OCI-LY1 (cell line): ENCODE results near the gene ANKLE2.
"Not testable (repeated sequence)": the region's sequence is repeated elsewhere in the genome, so short reads cannot be mapped to it uniquely, and the experiment has no call there.

Source experiments
- H2AFZ ChIP-seq: fragments of 200-600 bp; sonication (generic), shearing (Covaris generic); 2 replicates; pipeline ENCODE4 v1.6.0; 2014; ENCODE audit warnings: antibody characterized with exemption, mild to moderate bottlenecking, low read length
- H3F3A ChIP-seq: fragments of 200-600 bp; sonication (generic), shearing (Covaris generic); 2 replicates; pipeline ENCODE4 v1.6.0; 2014; ENCODE audit warnings: mild to moderate bottlenecking, antibody characterized with exemption, low read length, moderate library complexity; ENCODE audit not compliant: insufficient read depth
- H3K27ac ChIP-seq: fragments of 200-600 bp; sonication (generic); 2 replicates; pipeline ENCODE4 v1.5.1; 2014; ENCODE audit warnings: low read length, mixed run types, mild to moderate bottlenecking, low read depth; ENCODE audit not compliant: poor library complexity, severe bottlenecking
- H3K27me3 ChIP-seq: fragments of 200-600 bp; sonication (generic); 2 replicates; pipeline ENCODE4 v1.6.0; 2014; ENCODE audit warnings: antibody characterized with exemption, mild to moderate bottlenecking, low read length, moderate library complexity; ENCODE audit not compliant: insufficient read depth
- H3K36me3 ChIP-seq: fragments of 200-600 bp; sonication (generic); 2 replicates; pipeline ENCODE4 v1.6.1; 2014; ENCODE audit warnings: mild to moderate bottlenecking, antibody characterized with exemption, low read length, moderate library complexity, mixed read lengths; ENCODE audit not compliant: insufficient read depth
- H3K4me1 ChIP-seq: fragments of 200-600 bp; sonication (generic); 2 replicates; pipeline ENCODE4 v1.5.1; 2014; ENCODE audit warnings: mild to moderate bottlenecking, low read length, moderate library complexity; ENCODE audit not compliant: insufficient read depth, severe bottlenecking
- H3K4me2 ChIP-seq: fragments of 200-600 bp; sonication (generic), shearing (Covaris generic); 2 replicates; pipeline ENCODE4 v1.6.1; 2014; ENCODE audit warnings: low read length
- H3K4me3 ChIP-seq: fragments of 200-600 bp; sonication (generic); 2 replicates; pipeline ENCODE4 v1.5.1; 2014; ENCODE audit warnings: low read length, low read depth, mild to moderate bottlenecking, mixed read lengths; ENCODE audit not compliant: poor library complexity, severe bottlenecking
- H3K79me2 ChIP-seq: fragments of 200-600 bp; shearing (Covaris generic); 2 replicates; pipeline ENCODE4 v1.6.1; 2016; ENCODE audit warnings: mixed run types, low read length, mixed read lengths; ENCODE audit not compliant: insufficient read depth
- H3K9ac ChIP-seq: fragments of 200-600 bp; sonication (generic), shearing (Covaris generic); 2 replicates; pipeline ENCODE4 v1.6.1; 2014; ENCODE audit warnings: mild to moderate bottlenecking, low read length, mixed read lengths
- H3K9me2 ChIP-seq: fragments of 200-600 bp; sonication (generic), shearing (Covaris generic); 2 replicates; pipeline ENCODE4 v1.6.1; 2014; ENCODE audit warnings: low read depth, mild to moderate bottlenecking, low read length, mixed read lengths
- H3K9me3 ChIP-seq: fragments of 200-600 bp; shearing (Covaris generic); 2 replicates; pipeline ENCODE4 v1.6.1; 2014; ENCODE audit warnings: low read length, mixed read lengths
- H4K20me1 ChIP-seq: fragments of 200-600 bp; sonication (generic), shearing (Covaris generic); 2 replicates; pipeline ENCODE4 v1.6.0; 2016; ENCODE audit warnings: mild to moderate bottlenecking, low read length; ENCODE audit not compliant: insufficient read depth
- EZH2 ChIP-seq: fragments of 200-600 bp; sonication (generic), shearing (Covaris generic); IDR thresholded peaks from 2 replicates; pipeline ENCODE4 v1.8.0; 2017; ENCODE audit warnings: borderline replicate concordance, mixed run types, mild to moderate bottlenecking, antibody characterized with exemption, low read length, moderate library complexity, mixed read lengths
- TF ChIP-seq, protein P1 (sequence below): fragments of 200-600 bp; sonication (generic), shearing (Covaris generic); IDR thresholded peaks from 2 replicates; pipeline ENCODE4 v1.5.1; 2017; ENCODE audit warnings: mild to moderate bottlenecking, antibody characterized with exemption, low read length, moderate library complexity, mixed read lengths

The ANKLE2 gene

DNA sequence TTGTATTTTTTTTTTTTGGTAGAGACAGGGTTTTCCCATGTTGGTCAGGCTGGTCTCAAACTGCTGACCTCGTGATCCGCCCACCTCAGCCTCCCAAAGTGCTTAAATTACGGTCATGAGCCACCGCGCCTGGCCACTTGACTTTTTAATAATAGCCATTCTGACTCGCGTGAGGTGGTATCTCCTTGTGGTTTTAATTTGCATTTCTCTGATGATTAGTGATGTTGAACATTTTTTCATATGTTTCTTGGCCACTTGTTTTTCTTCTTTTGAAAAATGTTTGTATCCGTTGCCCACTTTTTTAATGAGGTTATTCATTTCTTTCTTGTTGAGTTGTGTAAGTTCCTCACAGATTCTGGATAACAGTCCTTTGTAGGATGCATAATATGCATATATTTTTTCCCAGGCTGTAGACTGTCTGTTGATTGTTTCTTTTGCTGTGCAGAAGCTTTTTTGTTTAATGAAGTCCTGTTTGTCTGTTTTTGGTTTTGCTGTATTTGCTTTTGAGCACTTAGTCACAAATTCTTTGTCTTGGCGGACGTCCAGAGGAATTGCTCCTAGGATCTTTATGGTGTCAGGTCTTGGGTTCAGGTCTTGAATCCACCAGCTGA lies 61.3 kb downstream of the ANKLE2 start:
- Histone ChIP-seq H2AFZ (no peak overlapping the region), H3K9ac (no peak overlapping the region; the same call in 1 of the 2 replicates), H3K4me3 (no peak overlapping the region), H3K4me2 (peak overlapping the region; percentile 19; the same call in 1 of the 2 replicates), H3K9me2 (no peaks in the 10 kb centered on the region), H4K20me1 (no peaks in the 10 kb centered on the region), H3K79me2 (no peaks in the 10 kb centered on the region), H3K27ac (peak overlapping the region; percentile 78), H3K36me3 (peaks cover 86% of the 10 kb centered on the region), H3K4me1 (peaks cover 16% of the 10 kb centered on the region), H3K9me3 (no peaks in the 10 kb centered on the region), H3F3A (0 out of 2 replicates have a peak, but pooled peaks cover 3% of the 10 kb centered on the region), H3K27me3 (no peaks in the 10 kb centered on the region)
- no peak for TF ChIP-seq EZH2
- TF ChIP-seq, protein P1, sequence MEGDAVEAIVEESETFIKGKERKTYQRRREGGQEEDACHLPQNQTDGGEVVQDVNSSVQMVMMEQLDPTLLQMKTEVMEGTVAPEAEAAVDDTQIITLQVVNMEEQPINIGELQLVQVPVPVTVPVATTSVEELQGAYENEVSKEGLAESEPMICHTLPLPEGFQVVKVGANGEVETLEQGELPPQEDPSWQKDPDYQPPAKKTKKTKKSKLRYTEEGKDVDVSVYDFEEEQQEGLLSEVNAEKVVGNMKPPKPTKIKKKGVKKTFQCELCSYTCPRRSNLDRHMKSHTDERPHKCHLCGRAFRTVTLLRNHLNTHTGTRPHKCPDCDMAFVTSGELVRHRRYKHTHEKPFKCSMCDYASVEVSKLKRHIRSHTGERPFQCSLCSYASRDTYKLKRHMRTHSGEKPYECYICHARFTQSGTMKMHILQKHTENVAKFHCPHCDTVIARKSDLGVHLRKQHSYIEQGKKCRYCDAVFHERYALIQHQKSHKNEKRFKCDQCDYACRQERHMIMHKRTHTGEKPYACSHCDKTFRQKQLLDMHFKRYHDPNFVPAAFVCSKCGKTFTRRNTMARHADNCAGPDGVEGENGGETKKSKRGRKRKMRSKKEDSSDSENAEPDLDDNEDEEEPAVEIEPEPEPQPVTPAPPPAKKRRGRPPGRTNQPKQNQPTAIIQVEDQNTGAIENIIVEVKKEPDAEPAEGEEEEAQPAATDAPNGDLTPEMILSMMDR = no peak

DNA sequence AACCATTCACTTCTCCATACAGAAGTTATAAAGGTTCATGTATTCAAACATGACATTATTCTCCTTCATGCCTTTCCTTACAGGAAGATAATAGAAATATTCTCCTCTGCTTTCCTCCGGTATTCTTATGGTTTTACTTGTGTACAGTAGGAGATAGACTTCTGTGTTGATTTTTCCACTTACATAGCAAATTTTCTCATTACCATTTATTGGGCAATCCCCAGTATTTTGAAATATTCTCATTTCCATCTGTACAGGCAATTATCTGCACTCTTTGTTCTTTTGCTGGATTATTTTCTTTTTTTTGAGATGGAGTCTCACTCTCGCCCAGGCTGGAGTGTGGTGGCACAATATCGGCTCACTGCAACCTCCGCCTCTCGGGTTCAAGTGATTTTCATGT lies 63.3 kb downstream of the ANKLE2 start:
- Histone ChIP-seq H3K79me2 (no peaks in the 10 kb centered on the region), H3K9me3 (no peaks in the 10 kb centered on the region), H4K20me1 (no peaks in the 10 kb centered on the region), H3K4me1 (peaks cover 16% of the 10 kb centered on the region), H3K4me2 (no peak overlapping the region), H3K27me3 (no peaks in the 10 kb centered on the region), H2AFZ (no peak overlapping the region), H3K9ac (no peak overlapping the region), H3K27ac (no peak overlapping the region), H3F3A (0 out of 2 replicates have a peak, but pooled peaks cover 3% of the 10 kb centered on the region), H3K9me2 (no peaks in the 10 kb centered on the region), H3K4me3 (no peak overlapping the region), H3K36me3 (peaks cover 71% of the 10 kb centered on the region)
- no peak for TF ChIP-seq EZH2
- TF ChIP-seq, protein P1 = no peak

DNA sequence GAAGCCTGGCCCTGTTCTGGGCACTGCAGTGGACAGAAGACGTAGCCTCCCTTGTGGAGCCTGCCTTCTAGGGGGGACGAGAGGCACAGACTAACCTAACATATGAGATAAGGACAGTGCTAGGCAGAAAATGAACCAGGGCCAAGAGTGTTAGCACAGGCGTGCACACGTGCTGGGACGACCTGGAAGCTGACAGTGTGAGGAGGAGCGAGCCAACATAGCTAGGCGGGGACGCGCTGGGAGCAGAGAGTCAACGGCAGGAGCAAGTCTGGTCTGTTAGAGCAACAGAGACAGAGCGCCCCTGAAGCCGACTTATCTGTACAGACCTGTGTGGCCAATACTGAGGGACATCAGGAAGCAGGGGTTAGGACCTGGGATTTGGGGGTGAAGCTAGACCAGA lies 66.2 kb downstream of the ANKLE2 start:
- H3K4me2 ChIP-seq = no peak overlapping the region
- TF ChIP-seq, protein P1 = no peak
- TF ChIP-seq EZH2 = no peak
- peaks cover 14% of the 10 kb centered on the region for H3K4me1 ChIP-seq
- no peaks in the 10 kb centered on the region for H3K9me3 ChIP-seq
- no peak overlapping the region for H3K4me3 ChIP-seq
- H3F3A ChIP-seq = 0 out of 2 replicates have a peak, but pooled peaks cover 1% of the 10 kb centered on the region
- H4K20me1 ChIP-seq = no peaks in the 10 kb centered on the region
- peaks cover 64% of the 10 kb centered on the region for H3K36me3 ChIP-seq
- no peaks in the 10 kb centered on the region for H3K27me3 ChIP-seq
- no peaks in the 10 kb centered on the region for H3K9me2 ChIP-seq
- H2AFZ ChIP-seq = no peak overlapping the region
- H3K9ac ChIP-seq = no peak overlapping the region
- H3K79me2 ChIP-seq = no peaks in the 10 kb centered on the region
- H3K27ac ChIP-seq = no peak overlapping the region

DNA sequence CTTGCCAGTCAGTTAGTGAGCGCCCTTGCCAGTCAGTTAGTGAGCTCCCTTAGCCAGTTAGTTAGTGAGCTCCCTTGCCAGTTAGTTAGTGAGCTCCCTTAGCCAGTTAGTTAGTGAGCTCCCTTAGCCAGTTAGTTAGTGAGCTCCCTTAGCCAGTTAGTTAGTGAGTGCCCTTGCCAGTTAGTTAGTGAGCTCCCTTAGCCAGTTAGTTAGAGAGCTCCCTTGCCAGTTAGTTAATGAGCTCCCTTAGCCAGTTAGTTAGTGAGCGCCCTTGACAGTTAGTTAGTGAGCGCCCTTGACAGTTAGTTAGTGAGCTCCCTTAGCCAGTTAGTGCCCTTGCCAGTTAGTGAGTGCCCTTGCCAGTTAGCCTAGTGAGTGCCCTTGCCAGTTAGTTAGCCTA lies 66.7 kb downstream of the ANKLE2 start:
- not testable (repeated sequence) for H3K79me2 ChIP-seq, H3K27me3 ChIP-seq, H4K20me1 ChIP-seq, H3K27ac ChIP-seq, H3K9ac ChIP-seq, H3K4me3 ChIP-seq, H3K9me3 ChIP-seq, H3K9me2 ChIP-seq, H2AFZ ChIP-seq, H3K4me2 ChIP-seq, H3K4me1 ChIP-seq, H3F3A ChIP-seq
- H3K36me3 ChIP-seq = peaks cover 66% of the 10 kb centered on the region

DNA sequence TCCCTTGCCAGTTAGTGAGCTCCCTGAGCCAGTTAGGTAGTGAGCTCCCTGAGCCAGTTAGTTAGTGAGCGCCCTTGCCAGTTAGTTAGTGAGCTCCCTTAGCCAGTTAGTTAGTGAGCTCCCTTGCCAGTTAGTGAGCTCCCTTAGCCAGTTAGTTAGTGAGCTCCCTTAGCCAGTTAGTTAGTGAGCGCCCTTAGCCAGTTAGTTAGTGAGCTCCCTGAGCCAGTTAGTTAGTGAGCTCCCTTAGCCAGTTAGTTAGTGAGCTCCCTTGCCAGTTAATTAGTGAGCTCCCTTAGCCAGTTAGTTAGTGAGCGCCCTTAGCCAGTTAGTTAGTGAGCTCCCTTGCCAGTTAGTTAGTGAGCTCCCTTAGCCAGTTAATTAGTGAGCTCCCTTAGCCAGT lies 69.6 kb downstream of the ANKLE2 start:
- peaks cover 45% of the 10 kb centered on the region for H3K36me3 ChIP-seq
- not testable (repeated sequence) for H2AFZ ChIP-seq, H3K9me3 ChIP-seq, H3K9ac ChIP-seq, H3K4me3 ChIP-seq, H3K4me1 ChIP-seq, H3K27ac ChIP-seq, H3K27me3 ChIP-seq, H3K4me2 ChIP-seq, H3K9me2 ChIP-seq, H3K79me2 ChIP-seq, H4K20me1 ChIP-seq, H3F3A ChIP-seq
